HG03025 (cell line): ENCODE measurements around the gene SLC26A8.
A peak's percentile ranks its signal among the peaks of the same experiment; 100 is the strongest.
"Not testable (repeated sequence)": the region's sequence is repeated elsewhere in the genome, so short reads cannot be mapped to it uniquely, and the experiment has no call there.

Experiments
- ATAC-seq: cut with Tn5 transposase; IDR thresholded peaks from one replicate; pipeline ENCODE4 v1.9.1; 2021; ENCODE audit warnings: mild to moderate bottlenecking, moderate library complexity; ENCODE audit not compliant: unreplicated experiment, low FRiP score

Gene SLC26A8

DNA sequence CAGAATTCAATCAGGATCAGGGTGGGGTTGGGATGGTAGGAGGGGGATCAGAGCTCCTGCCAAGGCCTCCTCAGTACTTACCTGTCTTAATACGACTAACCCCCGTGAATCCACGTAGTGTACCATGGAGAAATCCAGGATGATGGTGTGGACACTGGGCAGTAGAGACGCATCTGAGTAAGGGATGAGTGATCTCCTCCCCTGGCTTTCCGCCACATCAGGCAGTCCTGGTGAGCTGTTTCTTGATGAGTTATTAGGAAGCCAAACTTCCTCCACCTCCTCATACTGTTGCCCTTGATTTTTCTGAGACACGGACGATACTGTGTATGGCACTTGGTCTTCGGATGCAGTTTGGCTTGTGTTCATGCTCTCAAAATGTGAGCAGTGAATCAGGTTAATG is 69.4 kb downstream of the SLC26A8 start:
- ATAC-seq: no peak

DNA sequence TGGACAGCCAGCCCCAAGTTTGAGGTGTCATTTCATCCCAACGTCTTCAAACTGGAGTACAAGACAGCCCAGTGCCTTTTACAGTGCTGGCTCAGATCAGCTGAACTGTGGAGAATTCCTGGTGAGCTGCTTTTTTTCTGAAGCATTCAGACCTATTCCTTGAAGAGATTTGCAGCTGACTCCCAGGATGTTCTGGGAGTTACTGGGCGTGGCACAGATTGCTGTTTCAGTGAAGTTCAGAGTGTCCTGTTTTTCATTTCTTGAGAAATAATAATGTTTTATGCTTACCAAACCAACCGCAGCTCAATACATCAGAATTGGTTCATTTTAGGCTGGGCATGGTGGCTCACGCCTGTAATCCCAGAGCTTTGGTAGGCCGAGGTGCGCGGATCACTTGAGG is 70.1 kb downstream of the SLC26A8 start:
- no peak for ATAC-seq

DNA sequence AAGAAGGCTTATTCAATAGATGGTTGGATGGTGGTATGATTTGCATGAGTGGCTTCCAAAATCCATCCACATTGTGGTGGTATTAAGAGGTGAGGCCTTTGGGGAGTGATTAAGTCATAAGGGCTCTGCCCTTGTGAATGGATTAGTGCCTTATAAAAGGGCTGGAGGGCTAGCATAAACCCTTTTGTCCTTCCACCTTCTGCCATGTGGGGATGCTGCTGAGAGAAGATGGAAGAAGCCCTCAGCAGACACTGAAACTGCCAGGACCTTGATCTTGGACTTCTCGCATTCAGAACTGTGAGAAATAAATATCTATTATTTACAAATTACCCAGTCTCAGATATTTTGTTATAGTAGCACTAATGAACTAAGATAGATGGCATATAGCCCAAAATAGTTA is 75.7 kb downstream of the SLC26A8 start:
- ATAC-seq: no peak

- ATAC-seq: no peak
Observed at GRCh38 chr6:35945650-35946025, 78.8 kb downstream of the SLC26A8 start.

DNA sequence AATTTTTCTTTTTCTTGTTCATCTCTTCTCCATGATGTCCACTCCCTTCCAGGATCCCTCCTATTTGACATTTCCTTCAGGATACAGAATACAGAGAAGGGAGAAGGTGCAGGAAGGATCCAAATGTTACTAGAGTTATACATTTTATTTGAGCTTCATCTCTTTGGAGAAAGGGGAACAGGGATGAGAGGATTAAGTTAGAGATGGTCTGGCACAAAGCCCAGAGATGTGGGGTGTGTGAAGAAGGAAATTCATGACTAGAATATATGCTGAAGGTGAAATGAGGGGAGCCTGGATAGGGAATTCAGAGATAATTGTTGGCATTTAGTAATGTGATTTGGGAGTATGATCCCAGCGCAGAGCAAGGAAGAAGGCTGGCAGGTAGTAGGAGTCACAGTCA is 81.1 kb downstream of the SLC26A8 start:
- ATAC-seq: no peak

DNA sequence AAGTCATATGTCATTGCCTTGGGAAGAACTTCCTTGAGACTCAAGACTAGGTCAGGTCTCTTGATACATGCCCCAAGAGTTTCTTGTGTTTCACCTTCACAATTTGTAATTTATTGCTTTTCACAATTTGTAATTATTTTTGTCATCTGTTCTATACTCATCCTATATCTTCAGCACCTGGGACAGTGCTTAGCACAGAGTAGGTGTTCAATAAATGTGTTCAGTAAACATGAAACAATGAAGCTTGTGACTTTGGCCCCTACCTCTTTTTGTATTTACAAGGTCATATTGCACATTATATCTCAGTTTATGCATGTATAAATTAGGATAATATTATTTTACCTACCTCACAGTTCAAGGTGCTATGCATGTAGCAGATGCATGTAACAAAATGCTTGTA is 82.1 kb downstream of the SLC26A8 start:
- no peak for ATAC-seq

DNA sequence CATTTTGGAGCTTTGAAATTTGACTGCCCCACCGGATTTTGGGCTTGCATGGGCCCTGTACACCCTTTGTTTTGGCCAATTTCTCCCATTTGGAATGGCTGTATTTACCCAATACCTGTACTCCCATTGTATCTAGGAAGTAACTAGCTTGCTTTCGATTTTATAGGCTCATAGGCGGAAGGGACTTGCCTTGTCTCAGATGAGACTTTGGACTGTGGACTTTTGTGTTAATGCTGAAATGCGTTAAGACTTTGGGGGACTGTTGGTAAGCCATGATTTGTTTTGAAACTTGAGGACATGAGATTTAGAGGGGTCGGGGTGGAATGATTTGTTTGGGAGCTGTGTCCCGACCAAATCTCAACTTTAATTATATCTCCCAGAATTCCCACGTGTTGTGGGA is 83.3 kb downstream of the SLC26A8 start:
- ATAC-seq: not testable (repeated sequence)

DNA sequence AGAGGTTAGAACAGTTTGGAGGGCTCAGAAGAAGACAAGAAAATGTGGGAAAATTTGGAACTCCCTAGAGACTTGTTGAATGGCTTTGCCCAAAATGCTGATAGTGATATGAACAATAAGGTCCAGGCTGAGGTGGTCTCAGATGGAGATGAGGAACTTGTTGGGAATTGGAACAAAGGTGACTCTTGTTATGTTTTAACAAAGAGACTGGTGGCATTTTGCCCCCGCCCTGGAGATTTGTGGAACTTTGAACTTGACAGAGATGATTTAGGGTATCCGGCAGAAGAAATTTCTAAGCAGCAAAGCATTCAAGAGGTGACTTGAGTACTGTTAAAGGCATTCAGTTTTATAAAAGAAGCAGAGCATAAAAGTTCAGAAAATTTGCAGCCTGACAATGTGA is 84.4 kb downstream of the SLC26A8 start:
- not testable (repeated sequence) for ATAC-seq

DNA sequence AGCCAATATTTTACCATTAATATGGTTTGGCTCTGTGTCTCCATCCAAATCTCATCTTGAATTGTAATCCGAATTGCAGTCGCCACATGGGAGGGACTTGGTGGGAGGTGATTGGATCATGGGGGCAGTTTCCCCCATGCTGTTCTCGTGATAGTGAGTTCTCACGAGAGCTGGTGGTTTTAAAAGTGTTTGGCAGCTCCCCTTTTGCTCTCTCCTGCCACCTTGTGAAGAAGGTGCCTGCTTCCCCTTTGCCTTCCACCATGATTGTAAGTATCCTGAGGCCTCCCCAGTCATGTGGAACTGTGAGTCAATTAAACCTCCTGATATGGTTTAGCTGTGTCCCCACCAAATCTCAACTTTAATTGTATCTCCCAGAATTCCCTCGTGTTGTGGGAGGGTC is 85.2 kb downstream of the SLC26A8 start:
- ATAC-seq: not testable (repeated sequence)

GRCh38 chr6:35936681-35937359 is 87.6 kb downstream of the SLC26A8 start:
- ATAC-seq: no peak

GRCh38 chr6:35935469-35935868 is 89.0 kb downstream of the SLC26A8 start:
- ATAC-seq: no peak

- ATAC-seq: no peak
Observed at GRCh38 chr6:35933844-35934243, 90.6 kb downstream of the SLC26A8 start.

GRCh38 chr6:35931873-35932272 is 92.6 kb downstream of the SLC26A8 start:
- ATAC-seq: not testable (repeated sequence)

- no peak for ATAC-seq
Observed at GRCh38 chr6:35931120-35931561, 93.3 kb downstream of the SLC26A8 start.

DNA sequence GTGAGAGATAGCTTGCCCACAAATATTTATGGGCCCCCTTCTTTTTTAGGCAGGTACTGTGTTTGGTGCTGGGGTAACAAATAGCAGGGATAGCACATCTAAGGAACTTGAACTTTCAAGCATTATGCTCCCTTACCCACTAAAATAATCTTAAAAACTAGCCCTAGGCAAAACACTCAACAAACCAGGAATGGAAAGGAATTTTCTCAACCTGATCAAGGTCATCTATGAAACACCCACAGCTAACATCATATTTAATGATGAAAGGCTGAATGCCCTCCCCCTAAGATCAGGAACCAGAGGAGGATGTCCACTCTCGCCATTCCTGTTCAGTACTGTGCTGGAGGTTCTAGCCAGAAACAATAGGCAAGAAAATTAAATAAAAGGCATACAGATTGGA is 94.8 kb downstream of the SLC26A8 start:
- ATAC-seq: no peak

DNA sequence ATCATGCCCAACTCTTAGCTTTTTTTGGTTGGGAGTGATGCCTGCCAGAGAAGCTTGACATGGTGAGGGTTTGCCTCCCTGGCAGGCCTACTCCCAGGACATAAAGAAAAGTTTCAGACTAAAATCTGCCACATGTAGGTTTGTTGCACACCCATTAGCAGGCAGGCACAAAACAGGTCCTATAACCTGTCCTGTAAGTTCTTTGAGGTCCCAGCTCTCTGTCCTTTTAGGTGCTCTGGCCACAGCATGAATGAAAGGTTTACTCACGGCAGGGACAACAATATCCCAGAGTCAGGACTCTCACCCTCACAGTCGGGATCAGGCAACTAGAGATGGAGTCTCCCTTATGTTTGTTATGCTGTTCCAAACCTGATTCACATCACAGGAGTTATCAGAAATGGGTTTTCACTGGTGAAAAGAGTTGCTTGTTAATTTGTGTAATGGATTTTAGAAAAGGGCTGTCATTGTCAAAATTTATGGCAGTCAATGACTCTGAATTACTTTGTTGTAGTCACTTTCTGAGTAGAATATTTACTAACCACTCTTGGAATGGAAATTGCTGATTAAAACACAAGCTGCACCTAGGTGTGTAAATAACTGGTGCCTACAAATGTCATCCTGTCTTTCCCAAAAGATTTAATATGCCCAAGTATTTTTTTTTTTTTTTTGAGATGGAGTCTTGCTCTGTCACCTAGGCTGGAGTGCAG is 97.8 kb downstream of the SLC26A8 start:
- ATAC-seq: no peak

- no peak for ATAC-seq
Observed at GRCh38 chr6:35925961-35926360, 98.5 kb downstream of the SLC26A8 start.

DNA sequence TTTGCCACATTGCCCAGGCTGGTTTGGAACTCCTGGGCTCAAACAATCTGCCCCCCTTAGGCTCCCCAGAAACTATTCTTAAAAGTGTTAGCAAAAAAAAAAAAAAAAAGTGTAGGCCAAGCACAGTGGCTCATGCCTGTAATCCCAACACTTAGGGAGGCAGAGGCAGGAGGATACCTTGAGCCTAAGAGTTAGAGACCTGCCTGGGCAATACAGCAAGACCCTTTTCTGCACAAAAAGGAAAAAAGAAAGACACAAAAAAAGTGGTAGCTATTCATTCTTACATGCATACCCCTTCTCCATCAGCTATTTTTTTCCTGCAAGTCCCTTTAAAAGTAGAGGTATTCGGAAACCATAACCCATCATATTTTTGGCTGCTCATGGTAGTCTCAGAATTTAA is 100.3 kb downstream of the SLC26A8 start:
- no peak for ATAC-seq

GRCh38 chr6:35922139-35922554 is 102.3 kb downstream of the SLC26A8 start:
- no peak for ATAC-seq

DNA sequence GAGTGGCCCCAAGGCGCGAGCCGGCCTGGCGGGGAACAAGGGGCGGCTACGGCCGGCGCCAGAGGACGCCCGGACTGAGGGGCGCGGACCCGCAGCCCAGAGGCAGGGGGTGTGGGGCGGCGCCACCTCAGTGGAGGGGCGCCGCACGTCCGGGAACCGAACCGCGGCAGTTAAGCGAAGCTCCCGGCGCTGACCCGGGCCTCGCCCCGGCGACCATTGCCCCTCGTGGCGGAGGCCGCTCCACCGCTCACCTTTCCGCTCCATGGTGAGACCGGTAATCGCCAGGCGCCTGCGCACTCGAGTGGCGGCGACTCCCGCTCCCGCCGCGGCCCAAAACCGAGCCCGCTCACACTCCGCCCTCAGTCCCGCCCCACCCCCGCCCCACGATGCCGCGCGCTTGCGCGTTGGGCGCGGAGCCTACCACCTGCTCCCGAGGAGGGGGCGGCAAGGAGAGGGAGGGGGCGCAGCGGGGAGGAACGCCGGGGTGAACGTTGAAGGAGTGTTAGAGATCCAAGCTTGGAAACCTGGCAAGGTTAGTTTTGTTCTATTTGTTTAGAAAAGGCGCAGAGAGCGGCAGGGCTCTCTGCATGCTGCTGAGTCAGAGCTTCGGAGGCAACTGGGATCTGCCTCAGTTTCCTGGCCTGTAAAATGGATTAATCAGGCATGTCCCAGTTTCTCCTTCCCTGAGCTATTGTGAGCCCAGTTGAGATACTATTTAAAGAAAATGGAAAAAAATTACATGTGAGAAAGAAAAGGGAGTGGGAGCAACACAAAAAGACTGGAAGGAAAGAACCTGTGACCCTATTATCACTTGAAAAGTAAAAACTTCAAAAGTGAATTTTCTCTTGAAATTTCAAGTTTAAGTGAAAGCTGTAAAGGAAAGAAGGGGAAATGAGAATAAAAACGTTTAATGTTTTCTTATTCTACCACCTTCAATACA is 103.4 kb downstream of the SLC26A8 start, which contains the start of gene SRPK1:
TSS of gene SRPK1 (minus strand) at position 306 of the 940 bp plus-strand sequence. CDS start at position 264, 42 bp downstream.
- ATAC-seq: peak; percentile 61
